ENCODE data around the gene ITGA11.
A peak's percentile ranks its signal among the peaks of the same experiment; 100 is the strongest.

ITGA11 gene

GRCh38 chr15:68385671-68386586 is 46.0 kb downstream of the ITGA11 start:
- TF ChIP-seq, protein P1, sequence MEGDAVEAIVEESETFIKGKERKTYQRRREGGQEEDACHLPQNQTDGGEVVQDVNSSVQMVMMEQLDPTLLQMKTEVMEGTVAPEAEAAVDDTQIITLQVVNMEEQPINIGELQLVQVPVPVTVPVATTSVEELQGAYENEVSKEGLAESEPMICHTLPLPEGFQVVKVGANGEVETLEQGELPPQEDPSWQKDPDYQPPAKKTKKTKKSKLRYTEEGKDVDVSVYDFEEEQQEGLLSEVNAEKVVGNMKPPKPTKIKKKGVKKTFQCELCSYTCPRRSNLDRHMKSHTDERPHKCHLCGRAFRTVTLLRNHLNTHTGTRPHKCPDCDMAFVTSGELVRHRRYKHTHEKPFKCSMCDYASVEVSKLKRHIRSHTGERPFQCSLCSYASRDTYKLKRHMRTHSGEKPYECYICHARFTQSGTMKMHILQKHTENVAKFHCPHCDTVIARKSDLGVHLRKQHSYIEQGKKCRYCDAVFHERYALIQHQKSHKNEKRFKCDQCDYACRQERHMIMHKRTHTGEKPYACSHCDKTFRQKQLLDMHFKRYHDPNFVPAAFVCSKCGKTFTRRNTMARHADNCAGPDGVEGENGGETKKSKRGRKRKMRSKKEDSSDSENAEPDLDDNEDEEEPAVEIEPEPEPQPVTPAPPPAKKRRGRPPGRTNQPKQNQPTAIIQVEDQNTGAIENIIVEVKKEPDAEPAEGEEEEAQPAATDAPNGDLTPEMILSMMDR (IDR thresholded peaks at IDR 0.05; ENCODE audit: low read depth, low read length, missing control alignments) = no peak
- H3K4me3 ChIP-seq (ENCODE audit: low read depth, low read length) = no peak overlapping the region
- DNase-seq = no peak

GRCh38 chr15:68385240-68385561 is 46.8 kb downstream of the ITGA11 start:
- TF ChIP-seq, protein P1 (IDR thresholded peaks at IDR 0.05; ENCODE audit: low read depth, low read length, missing control alignments) = no peak
- peaks cover 7% of the 10 kb centered on the region for H3K36me3 ChIP-seq (replicated peaks)
- peak overlapping the region; percentile 87 for H3K27ac ChIP-seq
- no peak overlapping the region for H3K4me3 ChIP-seq (ENCODE audit: low read depth, low read length)
- H3K27me3 ChIP-seq (replicated peaks) = no peaks in the 10 kb centered on the region
- in situ Hi-C loops (cut with HindIII; ENCODE audit: low pct_ligation_motif_present, low sequenced_read_pairs) = no loop called here
- DNase-seq = no peak

More at GRCh38 chr15:68385671-68386586, 46.0 kb downstream of the ITGA11 start:
- H3K27ac ChIP-seq = no peak overlapping the region
- H3K36me3 ChIP-seq (replicated peaks) = peaks cover 4% of the 10 kb centered on the region
- in situ Hi-C loops (cut with HindIII; ENCODE audit: low pct_ligation_motif_present, low sequenced_read_pairs) = no loop called here
- H3K27me3 ChIP-seq (replicated peaks) = no peaks in the 10 kb centered on the region

DNA sequence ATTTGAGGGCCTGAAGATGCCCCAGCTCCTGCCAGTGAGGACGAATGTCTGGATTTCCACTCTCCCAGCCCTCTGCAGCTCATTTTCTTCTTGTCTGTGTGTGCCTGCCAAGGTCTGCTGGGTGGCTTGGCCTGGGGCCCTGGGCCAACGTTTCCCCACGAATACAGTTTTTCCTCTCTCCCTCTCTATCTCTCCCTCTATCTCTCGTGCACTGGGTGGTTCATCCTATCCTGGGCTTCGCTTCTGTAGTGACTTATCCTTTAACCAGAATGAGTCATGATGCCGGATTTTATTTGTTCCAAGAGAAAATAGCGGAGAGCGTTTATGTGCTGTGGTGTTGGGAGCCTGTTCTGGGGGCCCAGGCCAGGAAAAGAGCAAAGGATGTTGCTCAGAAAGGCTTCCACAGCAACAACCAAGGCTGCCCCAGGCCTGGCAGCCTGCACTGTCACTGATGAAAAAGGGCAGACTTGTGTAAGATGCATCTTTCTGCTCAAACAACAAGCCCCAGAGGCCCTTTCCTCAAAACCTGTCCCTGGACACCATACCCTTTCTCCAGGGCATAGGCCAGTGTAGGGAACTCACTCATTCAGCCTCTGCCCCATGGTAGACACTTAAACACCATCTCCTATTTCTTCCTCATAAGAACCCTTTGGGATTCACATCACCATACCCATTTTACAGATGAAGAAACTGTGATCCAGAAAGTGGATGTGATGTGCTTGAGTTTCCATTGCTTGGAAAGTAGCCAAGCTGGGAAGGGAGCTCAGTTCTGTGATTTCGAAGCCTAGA is 47.3 kb downstream of the ITGA11 start:
- in situ Hi-C loops (cut with HindIII; ENCODE audit: low pct_ligation_motif_present, low sequenced_read_pairs) = no loop called here
- TF ChIP-seq, protein P1 (IDR thresholded peaks at IDR 0.05; ENCODE audit: low read depth, low read length, missing control alignments) = no peak
- H3K36me3 ChIP-seq (replicated peaks) = peaks cover 7% of the 10 kb centered on the region
- H3K4me3 ChIP-seq (ENCODE audit: low read depth, low read length) = no peak overlapping the region
- DNase-seq = peak; percentile 87
- no peaks in the 10 kb centered on the region for H3K27me3 ChIP-seq (replicated peaks)
- H3K27ac ChIP-seq = peak overlapping the region; percentile 87

DNA sequence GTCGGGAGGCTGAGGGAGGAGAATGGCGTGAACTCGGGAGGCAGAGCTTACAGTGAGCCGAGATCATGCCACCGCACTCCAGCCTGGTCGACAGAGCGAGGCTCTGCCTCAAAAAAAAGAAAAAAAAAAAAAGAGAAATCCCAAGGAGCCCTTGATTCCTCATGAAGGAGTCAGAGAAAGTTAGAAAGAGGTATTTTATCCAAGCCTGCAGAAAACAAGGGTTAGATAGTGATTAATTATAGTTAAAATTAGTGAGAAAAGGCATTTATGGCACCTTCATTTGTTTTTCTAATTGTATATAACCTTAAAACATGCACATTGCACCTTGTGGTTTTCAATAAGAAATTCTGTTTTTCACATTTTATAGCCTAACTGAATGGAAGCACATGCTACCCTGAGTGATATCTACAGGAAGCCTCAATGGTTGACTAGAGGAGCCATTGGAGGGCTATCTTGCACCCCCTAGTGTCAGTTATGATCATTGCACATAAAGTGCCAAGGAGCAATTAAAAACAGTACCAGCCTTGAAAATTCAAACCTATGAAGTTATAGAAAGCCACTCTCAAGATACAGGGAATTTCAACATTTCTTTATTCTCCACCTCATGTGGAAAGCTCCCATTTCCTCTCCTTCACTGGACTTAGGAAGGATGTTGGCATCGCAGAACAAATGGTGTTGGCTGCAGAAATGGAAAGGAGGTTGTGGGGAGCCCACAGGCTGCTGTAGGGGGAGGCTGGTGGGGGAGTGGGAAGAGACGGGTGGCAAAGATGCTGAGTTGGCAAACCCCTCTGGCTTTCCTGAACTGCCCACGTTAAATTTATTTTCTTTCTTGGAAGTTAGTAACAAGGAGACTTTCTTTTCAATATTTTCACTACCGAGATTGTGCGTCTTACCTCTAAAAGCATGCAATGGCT is 48.5 kb downstream of the ITGA11 start:
- H3K27ac ChIP-seq = peak overlapping the region; percentile 87
- in situ Hi-C loops (cut with HindIII; ENCODE audit: low pct_ligation_motif_present, low sequenced_read_pairs) = no loop called here
- no peaks in the 10 kb centered on the region for H3K27me3 ChIP-seq (replicated peaks)

More for the DNA sequence above, 48.5 kb downstream of the ITGA11 start:
- Histone ChIP-seq H3K36me3 (replicated peaks) (peaks cover 10% of the 10 kb centered on the region), H3K4me3 (ENCODE audit: low read depth, low read length) (no peak overlapping the region)
- TF ChIP-seq, protein P1 (IDR thresholded peaks at IDR 0.05; ENCODE audit: low read depth, low read length, missing control alignments) = peak; percentile 73
- no peak for DNase-seq

All from brain microvascular endothelial cell (primary cell).